HCT116 (cell line): ENCODE results near the gene ARMH4. TPM values are rescaled to one million over a fixed set of nuclear protein-coding genes. Genes with fewer than 3 reads are reported as not detected.

Source experiments
- ATAC-seq: fragments of 200-7000 bp; cut with Tn5 transposase; 2 replicates; pipeline ENCODE4 v1.9.1; 2020; ENCODE audit warnings: mild to moderate bottlenecking, moderate library complexity
- BruUV-seq: library from RNA; stranded (reverse); fragments of 400-500 nt; replicated peaks from 2 replicates; lab custom pipeline; 2021; lab: Mats Ljungman, UMichigan
- CTCF ChIA-PET: fragments of 300-600 bp; sonication (Branson Sonifier 250); formaldehyde crosslinking; loops from one replicate; lab custom pipeline; 2021; ENCODE audit warnings: antibody characterized with exemption; lab: Charles Lee
- POLR2A ChIA-PET: fragments of 300-600, 350-600 bp; sonication (Branson Sonifier 250); formaldehyde crosslinking; loops from one replicate; lab custom pipeline; 2021; ENCODE audit warnings: antibody characterized with exemption; lab: Charles Lee
- RAD21 ChIA-PET, 2 experiments: fragments of 300-600 bp; sonication (Branson Sonifier 250); formaldehyde crosslinking; loops; one replicate each; lab custom pipeline; 2023; ENCODE audit warnings: low total read pairs in 2 of 2; ENCODE audit not compliant: uncharacterized antibody in 2 of 2, unreplicated experiment in 2 of 2, low non-redundant PET in 1 of 2; lab: Charles Lee
- DNase-seq: peaks from one replicate; pipeline ENCODE4 v3.0.0-alpha.2; 2010; ENCODE audit warnings: low read depth, low spot score
- H2AFZ ChIP-seq: fragments of 200-600 bp; shearing (Covaris generic), sonication (generic); 2 replicates; pipeline ENCODE4 v1.6.1; 2017; ENCODE audit warnings: low read depth, mixed run types, mixed read lengths, antibody characterized with exemption, low read length; ENCODE audit not compliant: poor library complexity, severe bottlenecking
- H3K27ac ChIP-seq: 2 replicates; pipeline ENCODE4 v1.5.1; 2012; ENCODE audit warnings: low read depth, low read length
- H3K27me3 ChIP-seq: fragments of 200-600 bp; sonication (generic); 2 replicates; pipeline ENCODE4 v1.6.1; 2016; ENCODE audit warnings: mixed run types, low read length, mixed read lengths; ENCODE audit not compliant: insufficient read depth
- H3K36me3 ChIP-seq, 2 experiments: fragments of 200-500 bp in 1 of 2; fragments of 200-600 bp in 1 of 2; sonication (Bioruptor generic) in 1 of 2; sonication (generic) in 1 of 2; 2 replicates each; pipeline versions ENCODE4 v1.5.1 to v1.6.1; 2014 to 2016; ENCODE audit warnings: low read length in 2 of 2, inconsistent platforms in 1 of 2, mixed read lengths in 1 of 2, mixed run types in 1 of 2; ENCODE audit not compliant: insufficient read depth in 2 of 2, control insufficient read depth in 1 of 2
- H3K4me1 ChIP-seq, 2 experiments: fragments of 200-600 bp in 1 of 2; sonication (generic) in 1 of 2; 2 replicates each; pipeline versions ENCODE4 v1.5.1 to v1.6.1; 2012 to 2017; ENCODE audit warnings: low read length in 2 of 2, inconsistent platforms in 1 of 2, mild to moderate bottlenecking in 1 of 2, mixed read lengths in 1 of 2, mixed run types in 1 of 2, moderate library complexity in 1 of 2; ENCODE audit not compliant: insufficient read depth in 2 of 2, control insufficient read depth in 1 of 2
- H3K4me2 ChIP-seq: fragments of 200-600 bp; sonication (generic); 2 replicates; pipeline ENCODE4 v1.6.1; 2017; ENCODE audit warnings: mixed run types, low read length, mixed read lengths
- H3K4me3 ChIP-seq, 2 experiments: fragments of 200-600 bp in 1 of 2; sonication (generic) in 1 of 2; replicated peaks in 1 of 2; 2 replicates each; pipeline ENCODE4 v1.5.1; 2011 to 2016; ENCODE audit warnings: low read length in 2 of 2, control low read depth in 1 of 2, low read depth in 1 of 2, mild to moderate bottlenecking in 1 of 2, mixed read lengths in 1 of 2, mixed run types in 1 of 2
- H3K79me2 ChIP-seq: fragments of 200-600 bp; sonication (generic); 2 replicates; pipeline ENCODE4 v1.6.1; 2017; ENCODE audit warnings: mild to moderate bottlenecking, mixed run types, low read length, moderate library complexity, mixed read lengths; ENCODE audit not compliant: insufficient read depth
- H3K9ac ChIP-seq: fragments of 200-600 bp; sonication (generic); 2 replicates; pipeline ENCODE4 v1.6.1; 2016; ENCODE audit warnings: low read length, mixed read lengths
- H3K9me2 ChIP-seq: fragments of 200-600 bp; sonication (generic), shearing (Covaris generic); 2 replicates; pipeline ENCODE4 v1.6.1; 2017; ENCODE audit warnings: mixed run types, mild to moderate bottlenecking, moderate library complexity; ENCODE audit not compliant: insufficient read depth
- H3K9me3 ChIP-seq, 2 experiments: fragments of 200-500 bp in 1 of 2; fragments of 200-600 bp in 1 of 2; sonication (Bioruptor generic) in 1 of 2; sonication (generic) in 1 of 2; 2 replicates each; pipeline ENCODE4 v1.6.1; 2014 to 2017; ENCODE audit warnings: low read length in 2 of 2, mixed read lengths in 2 of 2, inconsistent platforms in 1 of 2, low read depth in 1 of 2, mild to moderate bottlenecking in 1 of 2, mixed run types in 1 of 2, moderate library complexity in 1 of 2; ENCODE audit not compliant: control insufficient read depth in 1 of 2, insufficient read depth in 1 of 2
- H4K20me1 ChIP-seq: fragments of 200-600 bp; sonication (generic), shearing (Covaris generic); 2 replicates; pipeline ENCODE4 v1.6.1; 2017; ENCODE audit warnings: mixed run types, mild to moderate bottlenecking, moderate library complexity; ENCODE audit not compliant: insufficient read depth
- CBX3 ChIP-seq: IDR thresholded peaks from 2 replicates; pipeline ENCODE4 v1.6.1; 2012; ENCODE audit warnings: low read depth
- CEBPB ChIP-seq: IDR thresholded peaks from 2 replicates; pipeline ENCODE4 v1.6.1; 2012; ENCODE audit warnings: low read depth
- EZH2 ChIP-seq: fragments of 200-600 bp; sonication (generic); IDR thresholded peaks from 2 replicates; pipeline ENCODE4 v1.6.1; 2017; ENCODE audit warnings: antibody characterized with exemption, mixed run types
- POLR2AphosphoS5 ChIP-seq: IDR thresholded peaks from 2 replicates; pipeline ENCODE4 v1.6.1; 2011; ENCODE audit warnings: mild to moderate bottlenecking, low read depth, low read length, moderate library complexity
- SIN3A ChIP-seq: IDR thresholded peaks from 2 replicates; pipeline ENCODE4 v1.6.1; 2012; ENCODE audit warnings: low read depth
- SRF ChIP-seq: IDR thresholded peaks from 2 replicates; pipeline ENCODE4 v1.6.1; 2012; ENCODE audit warnings: low read depth
- TCF7L2 ChIP-seq: IDR thresholded peaks from 2 replicates; pipeline ENCODE4 v1.7.0; 2011; ENCODE audit warnings: borderline replicate concordance, inconsistent platforms; ENCODE audit not compliant: insufficient read depth, insufficient read length; ENCODE audit errors: extremely low read depth
- ZFX ChIP-seq: fragments of 450-650 bp; IDR thresholded peaks from 2 replicates; pipeline ENCODE4 v1.6.1; 2017
- intact Hi-C: fragments of 100-400 bp; cut with micrococcal nuclease; formaldehyde crosslinking; loops from 2 replicates; pipeline ENCODE4 v1.10.0; 2022
- total RNA-seq: library from RNA; stranded (reverse); gene quantifications from one replicate; pipeline ENCODE4 v1.2.1, GENCODE V29; 2021; ENCODE audit not compliant: unreplicated experiment
- TF ChIP-seq, protein P1 (sequence below): IDR thresholded peaks from 2 replicates; pipeline ENCODE4 v1.6.1; 2012; ENCODE audit warnings: low read depth

The ARMH4 gene
- total RNA-seq, 1 experiment from 2014 or later: 1.7 TPM

DNA sequence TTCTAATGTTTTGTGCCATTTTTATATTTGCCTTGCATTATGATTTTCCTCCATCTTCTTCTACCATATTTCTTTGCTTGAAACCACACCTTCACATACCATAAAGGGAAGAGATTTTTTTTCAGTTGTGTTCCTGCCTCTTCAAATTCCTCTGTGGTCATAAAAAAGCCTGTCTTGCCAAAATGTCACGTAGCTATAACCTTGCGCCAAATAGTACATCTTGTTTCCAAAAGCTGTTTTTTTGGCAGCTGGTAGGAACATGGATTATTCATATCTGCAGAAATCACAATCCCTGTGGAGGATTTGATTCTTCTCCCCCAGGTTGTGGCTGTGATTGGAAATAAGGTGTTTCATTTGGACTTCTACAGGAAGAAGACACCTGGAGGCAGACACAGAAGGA is 152.5 kb downstream of the ARMH4 start:
- Histone ChIP-seq H3K4me1 (no peaks in the 10 kb centered on the region), H3K4me3 (no peak overlapping the region), H3K9me2 (no peaks in the 10 kb centered on the region), H3K27me3 (peaks cover 71% of the 10 kb centered on the region), H3K36me3 (no peaks in the 10 kb centered on the region), H4K20me1 (no peaks in the 10 kb centered on the region), H3K9me3 (no peaks in the 10 kb centered on the region), H3K27ac (no peak overlapping the region), H3K79me2 (no peaks in the 10 kb centered on the region), H3K9ac (no peak overlapping the region), H3K4me2 (no peak overlapping the region), H2AFZ (no peak overlapping the region)
- ChIA-PET RAD21 (no interaction called here), CTCF (no interaction called here), POLR2A (no interaction called here)
- intact Hi-C loops: no loop called here
- DNase-seq (no peak), ATAC-seq (no peak)
- no TSS peak for BruUV-seq
- TF ChIP-seq CBX3: no peak
- no peak for TF ChIP-seq POLR2AphosphoS5
- no peak for TF ChIP-seq SRF
- TF ChIP-seq EZH2: no peak

DNA sequence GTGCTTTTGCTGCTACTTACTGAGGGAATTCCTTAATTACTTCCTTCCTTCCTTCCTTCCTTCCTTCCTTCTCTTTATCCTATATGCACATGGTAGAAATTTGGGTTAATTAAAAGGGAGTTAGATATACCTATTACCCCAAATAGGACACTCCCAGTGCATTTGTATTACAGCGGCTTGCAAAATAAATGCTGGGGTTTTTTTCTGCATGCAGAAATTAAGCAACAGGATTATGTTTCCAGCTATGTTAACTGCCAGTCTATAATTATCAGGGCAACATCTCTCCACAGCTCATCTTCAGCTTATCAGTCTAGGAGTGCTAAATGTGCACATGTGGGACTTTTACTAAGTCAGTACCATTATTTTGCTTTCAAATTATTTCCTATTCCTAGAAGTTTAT is 153.2 kb downstream of the ARMH4 start:
- intact Hi-C loops: no loop called here
- peaks cover 69% of the 10 kb centered on the region for H3K27me3 ChIP-seq
- H3K9me2 ChIP-seq: no peaks in the 10 kb centered on the region
- no peaks in the 10 kb centered on the region for H3K4me1 ChIP-seq
- no peaks in the 10 kb centered on the region for H4K20me1 ChIP-seq
- no peak for TF ChIP-seq CEBPB
- TF ChIP-seq SIN3A: no peak
- TF ChIP-seq TCF7L2: no peak
- TF ChIP-seq ZFX: no peak
- TF ChIP-seq, protein P1, sequence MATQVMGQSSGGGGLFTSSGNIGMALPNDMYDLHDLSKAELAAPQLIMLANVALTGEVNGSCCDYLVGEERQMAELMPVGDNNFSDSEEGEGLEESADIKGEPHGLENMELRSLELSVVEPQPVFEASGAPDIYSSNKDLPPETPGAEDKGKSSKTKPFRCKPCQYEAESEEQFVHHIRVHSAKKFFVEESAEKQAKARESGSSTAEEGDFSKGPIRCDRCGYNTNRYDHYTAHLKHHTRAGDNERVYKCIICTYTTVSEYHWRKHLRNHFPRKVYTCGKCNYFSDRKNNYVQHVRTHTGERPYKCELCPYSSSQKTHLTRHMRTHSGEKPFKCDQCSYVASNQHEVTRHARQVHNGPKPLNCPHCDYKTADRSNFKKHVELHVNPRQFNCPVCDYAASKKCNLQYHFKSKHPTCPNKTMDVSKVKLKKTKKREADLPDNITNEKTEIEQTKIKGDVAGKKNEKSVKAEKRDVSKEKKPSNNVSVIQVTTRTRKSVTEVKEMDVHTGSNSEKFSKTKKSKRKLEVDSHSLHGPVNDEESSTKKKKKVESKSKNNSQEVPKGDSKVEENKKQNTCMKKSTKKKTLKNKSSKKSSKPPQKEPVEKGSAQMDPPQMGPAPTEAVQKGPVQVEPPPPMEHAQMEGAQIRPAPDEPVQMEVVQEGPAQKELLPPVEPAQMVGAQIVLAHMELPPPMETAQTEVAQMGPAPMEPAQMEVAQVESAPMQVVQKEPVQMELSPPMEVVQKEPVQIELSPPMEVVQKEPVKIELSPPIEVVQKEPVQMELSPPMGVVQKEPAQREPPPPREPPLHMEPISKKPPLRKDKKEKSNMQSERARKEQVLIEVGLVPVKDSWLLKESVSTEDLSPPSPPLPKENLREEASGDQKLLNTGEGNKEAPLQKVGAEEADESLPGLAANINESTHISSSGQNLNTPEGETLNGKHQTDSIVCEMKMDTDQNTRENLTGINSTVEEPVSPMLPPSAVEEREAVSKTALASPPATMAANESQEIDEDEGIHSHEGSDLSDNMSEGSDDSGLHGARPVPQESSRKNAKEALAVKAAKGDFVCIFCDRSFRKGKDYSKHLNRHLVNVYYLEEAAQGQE: no peak
- TF ChIP-seq, all 23 proteins: peak for 0
- ChIA-PET RAD21 (no interaction called here), CTCF (no interaction called here), POLR2A (no interaction called here)
- Histone ChIP-seq H3K27ac (no peak overlapping the region), H3K9me3 (no peaks in the 10 kb centered on the region), H3K36me3 (no peaks in the 10 kb centered on the region), H2AFZ (no peak overlapping the region), H3K4me3 (no peak overlapping the region), H3K79me2 (no peaks in the 10 kb centered on the region), H3K4me2 (no peak overlapping the region), H3K9ac (no peak overlapping the region)
- BruUV-seq: no TSS peak
- no peak for DNase-seq
- no peak for ATAC-seq
